B cell (primary cell): ENCODE data around the gene GALM. TPM values are rescaled to one million over a fixed set of nuclear protein-coding genes. Genes with fewer than 3 reads are reported as not detected.

Experiments used
- ATAC-seq: fragments of 200-7000 bp; cut with Tn5 transposase; one replicate; pipeline ENCODE4 v1.10.0; 2021; ENCODE audit warnings: low read depth, mild to moderate bottlenecking, moderate number of reproducible peaks, moderate library complexity
- CTCF ChIA-PET: fragments of 350-600 bp; sonication (Branson Sonifier 250); formaldehyde crosslinking; loops from one replicate; lab custom pipeline; 2021; ENCODE audit warnings: antibody characterized with exemption, inconsistent platforms; lab: Charles Lee
- POLR2A ChIA-PET: fragments of 350-600 bp; sonication (Branson Sonifier 250); formaldehyde crosslinking; loops from one replicate; lab custom pipeline; 2021; ENCODE audit warnings: antibody characterized with exemption; lab: Charles Lee
- DNase-seq: peaks from one replicate; pipeline ENCODE4 v3.0.0; 2013
- H2AFZ ChIP-seq: 2 replicates; pipeline ENCODE4 v1.6.1; 2012; ENCODE audit warnings: mild to moderate bottlenecking, low read depth, low read length; ENCODE audit not compliant: insufficient read depth, poor library complexity, severe bottlenecking
- H3K27ac ChIP-seq, 2 donors: 1 replicate in 1 of 2; 2 replicates in 1 of 2; pipeline ENCODE4 v1.5.1; 2012 to 2013; ENCODE audit warnings: low read length in 2 of 2, mild to moderate bottlenecking in 2 of 2, moderate library complexity in 1 of 2
- H3K27me3 ChIP-seq, 4 experiments: fragments of 200-600 bp in 1 of 4; sonication (generic) in 1 of 4; replicated peaks in 1 of 4; 1 replicate in 2 of 4; 2 replicates in 2 of 4; pipeline versions ENCODE4 v1.6.1 to v1.7.0; 2013 to 2016; ENCODE audit warnings: low read length in 3 of 4, mild to moderate bottlenecking in 2 of 4, mixed read lengths in 1 of 4, moderate library complexity in 1 of 4; ENCODE audit not compliant: insufficient read depth in 4 of 4, control insufficient read depth in 3 of 4; ENCODE audit errors: control extremely low read depth in 1 of 4
- H3K36me3 ChIP-seq, 2 experiments: replicated peaks in 1 of 2; 1 replicate in 1 of 2; 2 replicates in 1 of 2; pipeline versions ENCODE4 v1.6.1 to v1.7.1; 2013; ENCODE audit warnings: low read length in 1 of 2; ENCODE audit not compliant: insufficient read depth in 2 of 2, control insufficient read depth in 1 of 2; ENCODE audit errors: control extremely low read depth in 1 of 2, extremely low read depth in 1 of 2
- H3K4me1 ChIP-seq, 2 donors: fragments of 200-600 bp in 1 of 2; sonication (generic) in 1 of 2; 1 replicate in 1 of 2; 2 replicates in 1 of 2; pipeline versions ENCODE4 v1.5.1 to v1.6.1; 2013 to 2017; ENCODE audit warnings: low read length in 2 of 2; ENCODE audit not compliant: control insufficient read depth in 2 of 2, insufficient read depth in 2 of 2
- H3K4me2 ChIP-seq: replicated peaks from 2 replicates; pipeline ENCODE3; 2012; ENCODE audit warnings: mild to moderate bottlenecking, low read depth, low read length; ENCODE audit not compliant: poor library complexity, severe bottlenecking
- H3K4me3 ChIP-seq, 5 experiments: fragments of 200-600 bp in 1 of 5; sonication (generic) in 1 of 5; 1 replicate in 3 of 5; 2 replicates in 2 of 5; pipeline versions ENCODE4 v1.5.1 to v1.7.0; 2011 to 2016; ENCODE audit warnings: low read length in 4 of 5, mild to moderate bottlenecking in 4 of 5, low read depth in 2 of 5, control low read depth in 1 of 5, moderate library complexity in 1 of 5; ENCODE audit not compliant: insufficient read depth in 1 of 5; ENCODE audit errors: control extremely low read depth in 1 of 5, extremely low read depth in 1 of 5
- H3K79me2 ChIP-seq: fragments of 200-600 bp; sonication (generic); one replicate; pipeline ENCODE4 v1.6.0; 2016; ENCODE audit warnings: low read length; ENCODE audit not compliant: control insufficient read depth, insufficient read depth
- H3K9ac ChIP-seq: fragments of 200-600 bp; sonication (generic); 2 replicates; pipeline ENCODE4 v1.6.1; 2017; ENCODE audit warnings: mild to moderate bottlenecking, low read length, moderate library complexity
- H3K9me3 ChIP-seq, 3 donors: one replicate each; pipeline versions ENCODE4 v1.6.1 to v1.7.1; 2013; ENCODE audit warnings: low read length in 2 of 3; ENCODE audit not compliant: control insufficient read depth in 2 of 3, insufficient read depth in 1 of 3; ENCODE audit errors: control extremely low read depth in 1 of 3
- H4K20me1 ChIP-seq: 2 replicates; pipeline ENCODE4 v1.6.0; 2012; ENCODE audit warnings: mild to moderate bottlenecking, low read length; ENCODE audit not compliant: insufficient read depth, control insufficient read depth, poor library complexity, severe bottlenecking
- H3K27ac Mint-ChIP-seq: one replicate; pipeline ENCODE4 v1.8.0; 2021; ENCODE audit warnings: mixed read lengths
- H3K27me3 Mint-ChIP-seq: one replicate; pipeline ENCODE4 v1.8.0; 2021; ENCODE audit warnings: mixed read lengths
- H3K4me1 Mint-ChIP-seq: one replicate; pipeline ENCODE4 v1.8.0; 2021; ENCODE audit warnings: mixed read lengths
- H3K4me3 Mint-ChIP-seq: one replicate; pipeline ENCODE4 v1.8.0; 2021; ENCODE audit warnings: mixed read lengths
- H3K9me3 Mint-ChIP-seq: one replicate; pipeline ENCODE4 v1.8.0; 2022; ENCODE audit warnings: mixed read lengths; ENCODE audit not compliant: insufficient read depth
- CTCF ChIP-seq: fragments of 200-600 bp; IDR thresholded peaks from one replicate; pipeline ENCODE4 v1.8.0; 2022; ENCODE audit warnings: antibody characterized with exemption, mild to moderate bottlenecking
- EZH2 ChIP-seq: IDR thresholded peaks from 2 replicates; pipeline ENCODE4 v1.6.1; 2012; ENCODE audit warnings: borderline replicate concordance, low read depth, mild to moderate bottlenecking, moderate library complexity, low read length; ENCODE audit not compliant: insufficient read depth, poor library complexity, severe bottlenecking
- WGBS: methylation state at CpG from one replicate; pipeline ENCODE4 v1.1.5; 2013; ENCODE audit warnings: missing lambda C conversion rate; ENCODE audit not compliant: insufficient coverage; 5-methylcytosine and 5-hydroxymethylcytosine counted together
- intact Hi-C: fragments of 100-400 bp; cut with micrococcal nuclease; formaldehyde crosslinking; loops from one replicate; pipeline ENCODE4 v1.10.0; 2022
- polyA plus RNA-seq: library from polyadenylated mRNA; depleted of rRNA; stranded (reverse); fragments of >200 nt; gene quantifications from 2 replicates; pipeline ENCODE4 v1.2.3, GENCODE V29; 2012
- total RNA-seq, 2 donors: library from RNA; stranded (reverse); fragments of 120-200 nt in 1 of 2; gene quantifications; 1 replicate in 1 of 2; 2 replicates in 1 of 2; pipeline versions ENCODE4 v1.2.3 to v1.2.4, GENCODE V29; 2013 to 2022

GALM gene
- total and polyA plus RNA-seq, 2 donors (not counting 1 experiment from before 2014, with no cell fraction given): 5.1 to 9.7 TPM

- Histone ChIP-seq H3K9ac (no peak overlapping the region), H3K4me2 (no peak overlapping the region), H3K36me3 (no peaks in the 10 kb centered on the region), H3K27me3 (no peaks in the 10 kb centered on the region), H3K79me2 (no peaks in the 10 kb centered on the region), H3K4me3 (no peak overlapping the region), H4K20me1 (no peaks in the 10 kb centered on the region), H3K27ac (no peak overlapping the region), H3K9me3 (no peaks in the 10 kb centered on the region), H2AFZ (no peak overlapping the region), H3K4me1 (no peaks in the 10 kb centered on the region)
- H3K4me3 Mint-ChIP-seq: no peak overlapping the region
- no peak for DNase-seq
- TF ChIP-seq EZH2: no peak
- TF ChIP-seq CTCF: no peak
- ChIA-PET CTCF (interaction anchor here (0.9 kb wide), 1 partner anchor 9 kb away, joined by 5 read pairs; no protein-coding TSS in a partner anchor), POLR2A (no interaction called here)
- no peaks in the 10 kb centered on the region for H3K9me3 Mint-ChIP-seq
- no CpG with 5 or more reads among the region's 2 CpGs for WGBS
- no peak for ATAC-seq
- H3K27me3 Mint-ChIP-seq: no peaks in the 10 kb centered on the region
- intact Hi-C loops: no loop called here
- no peak overlapping the region for H3K27ac Mint-ChIP-seq
- H3K4me1 Mint-ChIP-seq: no peaks in the 10 kb centered on the region
These were observed 97.3 kb downstream of the GALM start for GRCh38 chr2:38763228-38763627.

- Histone ChIP-seq H3K27me3 (no peaks in the 10 kb centered on the region), H3K27ac (no peak overlapping the region), H2AFZ (no peak overlapping the region), H3K4me1 (no peaks in the 10 kb centered on the region), H3K4me3 (no peak overlapping the region), H3K9me3 (no peaks in the 10 kb centered on the region), H4K20me1 (no peaks in the 10 kb centered on the region), H3K36me3 (no peaks in the 10 kb centered on the region), H3K79me2 (no peaks in the 10 kb centered on the region), H3K4me2 (no peak overlapping the region), H3K9ac (no peak overlapping the region)
- CTCF ChIA-PET: no interaction called here
- TF ChIP-seq CTCF: no peak
- no peak for TF ChIP-seq EZH2
- ATAC-seq (no peak), DNase-seq (no peak)
- POLR2A ChIA-PET: no interaction called here
- WGBS: no CpG with 5 or more reads among the region's 4 CpGs
- Mint-ChIP-seq H3K4me1 (no peaks in the 10 kb centered on the region), H3K4me3 (no peak overlapping the region), H3K9me3 (no peaks in the 10 kb centered on the region), H3K27me3 (no peaks in the 10 kb centered on the region), H3K27ac (no peak overlapping the region)
- intact Hi-C loops: no loop called here
These were observed 97.8 kb downstream of the GALM start for GRCh38 chr2:38763728-38764127.
